Measurements from ENCODE around the gene CYP1A1. TPM values are rescaled to one million over a fixed set of nuclear protein-coding genes. Genes with fewer than 3 reads are reported as not detected.

CYP1A1 gene
- total and polyA plus RNA-seq, 2 donors (not counting 1 experiment from before 2014, with no cell fraction given), result under 0.01 TPM; not detected in 1

DNA sequence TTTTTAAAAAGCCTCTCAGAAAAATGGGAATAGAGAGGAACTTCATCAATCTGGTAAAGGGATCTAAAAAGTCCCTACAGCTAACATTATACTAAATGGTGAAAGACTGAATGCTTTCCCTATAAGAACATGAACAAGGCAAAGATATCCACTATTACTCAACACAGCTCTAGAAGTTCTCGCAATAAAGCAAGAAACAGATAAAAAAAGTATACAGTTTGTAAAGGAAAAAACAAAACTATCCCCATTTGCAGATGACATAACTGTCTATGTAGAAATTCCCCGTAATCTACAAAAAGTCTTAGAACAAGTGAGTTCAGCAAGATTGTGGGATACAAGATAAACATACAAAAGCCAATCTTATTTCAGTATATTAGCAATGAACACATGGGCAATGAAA is 44.9 kb downstream of the CYP1A1 start:
- peak in 1 of 2 donors; percentile 2 for DNase-seq (ENCODE audit: low read depth in 2 of 2)
- Histone ChIP-seq H3K4me2 (ENCODE audit: extremely low read depth, insufficient read depth, low read length) (no peak overlapping the region), H3K4me1 (ENCODE audit: control insufficient read depth, extremely low read depth, insufficient read depth, low read length) (no peaks in the 10 kb centered on the region), H3K27me3 (ENCODE audit: control insufficient read depth, insufficient read depth, low read length) (no peaks in the 10 kb centered on the region), H3K79me2 (ENCODE audit: control insufficient read depth, insufficient read depth, low read length) (peaks cover 2% of the 10 kb centered on the region), H2AFZ (ENCODE audit: low read length) (no peak overlapping the region), H3K9me3 (ENCODE audit: control insufficient read depth, insufficient read depth, low read depth, low read length) (no peaks in the 10 kb centered on the region), H3K9ac (ENCODE audit: insufficient read depth, low read length) (no peak overlapping the region), H3K27ac (ENCODE audit: insufficient read depth, low read length) (no peak overlapping the region), H3K36me3 (ENCODE audit: control insufficient read depth, insufficient read depth, low read length) (peaks cover 2% of the 10 kb centered on the region), H4K20me1 (ENCODE audit: control insufficient read depth, extremely low read depth, insufficient read depth, low read length) (peaks cover 2% of the 10 kb centered on the region), H3K4me3 (replicated peaks in 1 of 4; ENCODE audit: control extremely low read depth in 1 of 4, insufficient read depth in 1 of 4, low read depth in 3 of 4, low read length in 4 of 4) (no peak overlapping the region)
- TF ChIP-seq, protein P1, sequence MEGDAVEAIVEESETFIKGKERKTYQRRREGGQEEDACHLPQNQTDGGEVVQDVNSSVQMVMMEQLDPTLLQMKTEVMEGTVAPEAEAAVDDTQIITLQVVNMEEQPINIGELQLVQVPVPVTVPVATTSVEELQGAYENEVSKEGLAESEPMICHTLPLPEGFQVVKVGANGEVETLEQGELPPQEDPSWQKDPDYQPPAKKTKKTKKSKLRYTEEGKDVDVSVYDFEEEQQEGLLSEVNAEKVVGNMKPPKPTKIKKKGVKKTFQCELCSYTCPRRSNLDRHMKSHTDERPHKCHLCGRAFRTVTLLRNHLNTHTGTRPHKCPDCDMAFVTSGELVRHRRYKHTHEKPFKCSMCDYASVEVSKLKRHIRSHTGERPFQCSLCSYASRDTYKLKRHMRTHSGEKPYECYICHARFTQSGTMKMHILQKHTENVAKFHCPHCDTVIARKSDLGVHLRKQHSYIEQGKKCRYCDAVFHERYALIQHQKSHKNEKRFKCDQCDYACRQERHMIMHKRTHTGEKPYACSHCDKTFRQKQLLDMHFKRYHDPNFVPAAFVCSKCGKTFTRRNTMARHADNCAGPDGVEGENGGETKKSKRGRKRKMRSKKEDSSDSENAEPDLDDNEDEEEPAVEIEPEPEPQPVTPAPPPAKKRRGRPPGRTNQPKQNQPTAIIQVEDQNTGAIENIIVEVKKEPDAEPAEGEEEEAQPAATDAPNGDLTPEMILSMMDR (conservative IDR thresholded peaks at IDR 0.05 in 1 of 2, IDR thresholded peaks at IDR 0.05 in 1 of 2; ENCODE audit: low read depth in 1 of 2, low read length in 2 of 2), result no peak
- no peak for TF ChIP-seq EZH2 (IDR thresholded peaks at IDR 0.05; ENCODE audit: low read length, missing control alignments)

DNA sequence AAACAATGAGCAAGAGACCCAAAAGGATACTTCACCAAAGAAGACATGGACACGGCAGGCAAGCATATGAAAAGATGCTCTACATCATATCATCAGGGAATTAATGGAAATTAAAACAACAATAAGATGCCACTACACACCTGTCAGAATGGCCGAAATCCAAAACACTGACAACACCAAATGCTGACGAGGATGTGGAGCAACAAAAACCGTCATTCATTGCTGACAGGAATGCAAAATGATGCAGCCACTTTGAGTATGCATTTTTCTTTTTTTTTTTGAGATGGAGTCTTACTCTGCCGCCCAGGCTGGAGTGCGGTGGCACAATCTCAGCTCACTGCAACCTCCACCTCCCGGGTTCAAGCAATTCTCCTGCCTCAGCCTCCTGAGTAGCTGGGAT is 48.5 kb downstream of the CYP1A1 start:
- Histone ChIP-seq H3K79me2 (ENCODE audit: control insufficient read depth, insufficient read depth, low read length) (no peaks in the 10 kb centered on the region), H3K4me3 (replicated peaks in 1 of 4; ENCODE audit: control extremely low read depth in 1 of 4, insufficient read depth in 1 of 4, low read depth in 3 of 4, low read length in 4 of 4) (no peak overlapping the region), H3K4me2 (ENCODE audit: extremely low read depth, insufficient read depth, low read length) (no peak overlapping the region)

DNA sequence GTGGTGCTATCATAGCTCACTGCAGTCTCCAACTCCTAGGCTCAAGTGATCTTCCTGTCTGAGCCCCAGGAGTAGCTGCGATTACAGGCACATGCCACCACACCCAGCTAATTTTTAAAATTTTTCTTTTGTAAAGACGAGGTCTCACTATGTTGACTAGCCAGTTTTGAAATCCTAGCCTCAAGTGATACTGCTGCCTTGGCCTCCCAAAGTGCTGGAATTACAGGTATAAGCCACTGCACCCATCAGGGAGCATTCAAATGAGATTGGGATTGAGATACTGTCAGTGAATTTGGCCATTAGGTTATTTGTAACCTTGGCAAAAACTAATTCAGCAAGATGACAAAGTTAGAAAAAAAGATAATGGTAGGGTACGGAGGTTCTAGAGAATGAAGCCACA is 51.2 kb downstream of the CYP1A1 start:
- TF ChIP-seq, protein P1 (conservative IDR thresholded peaks at IDR 0.05 in 1 of 2, IDR thresholded peaks at IDR 0.05 in 1 of 2; ENCODE audit: low read depth in 1 of 2, low read length in 2 of 2), result no peak
- TF ChIP-seq EZH2 (IDR thresholded peaks at IDR 0.05; ENCODE audit: low read length, missing control alignments), result no peak
- Histone ChIP-seq H3K9ac (ENCODE audit: insufficient read depth, low read length) (no peak overlapping the region), H3K27me3 (ENCODE audit: control insufficient read depth, insufficient read depth, low read length) (no peaks in the 10 kb centered on the region), H2AFZ (ENCODE audit: low read length) (no peak overlapping the region), H3K4me3 (replicated peaks in 1 of 4; ENCODE audit: control extremely low read depth in 1 of 4, insufficient read depth in 1 of 4, low read depth in 3 of 4, low read length in 4 of 4) (no peak overlapping the region), H3K79me2 (ENCODE audit: control insufficient read depth, insufficient read depth, low read length) (no peaks in the 10 kb centered on the region), H4K20me1 (ENCODE audit: control insufficient read depth, extremely low read depth, insufficient read depth, low read length) (no peaks in the 10 kb centered on the region), H3K4me1 (ENCODE audit: control insufficient read depth, extremely low read depth, insufficient read depth, low read length) (no peaks in the 10 kb centered on the region), H3K27ac (ENCODE audit: insufficient read depth, low read length) (no peak overlapping the region), H3K36me3 (ENCODE audit: control insufficient read depth, insufficient read depth, low read length) (peaks cover 5% of the 10 kb centered on the region), H3K4me2 (ENCODE audit: extremely low read depth, insufficient read depth, low read length) (no peak overlapping the region), H3K9me3 (ENCODE audit: control insufficient read depth, insufficient read depth, low read depth, low read length) (no peaks in the 10 kb centered on the region)
- no peak for DNase-seq (ENCODE audit: low read depth in 2 of 2)

More for the DNA sequence above, 48.5 kb downstream of the CYP1A1 start:
- no peaks in the 10 kb centered on the region for H3K4me1 ChIP-seq (ENCODE audit: control insufficient read depth, extremely low read depth, insufficient read depth, low read length)
- no peaks in the 10 kb centered on the region for H3K27me3 ChIP-seq (ENCODE audit: control insufficient read depth, insufficient read depth, low read length)
- H3K27ac ChIP-seq (ENCODE audit: insufficient read depth, low read length), result no peak overlapping the region
- peaks cover 2% of the 10 kb centered on the region for H4K20me1 ChIP-seq (ENCODE audit: control insufficient read depth, extremely low read depth, insufficient read depth, low read length)
- no peaks in the 10 kb centered on the region for H3K9me3 ChIP-seq (ENCODE audit: control insufficient read depth, insufficient read depth, low read depth, low read length)
- DNase-seq (ENCODE audit: low read depth in 2 of 2), result no peak
- H3K36me3 ChIP-seq (ENCODE audit: control insufficient read depth, insufficient read depth, low read length), result peaks cover 4% of the 10 kb centered on the region
- H3K9ac ChIP-seq (ENCODE audit: insufficient read depth, low read length), result no peak overlapping the region
- TF ChIP-seq, protein P1 (conservative IDR thresholded peaks at IDR 0.05 in 1 of 2, IDR thresholded peaks at IDR 0.05 in 1 of 2; ENCODE audit: low read depth in 1 of 2, low read length in 2 of 2), result no peak
- no peak for TF ChIP-seq EZH2 (IDR thresholded peaks at IDR 0.05; ENCODE audit: low read length, missing control alignments)
- H2AFZ ChIP-seq (ENCODE audit: low read length), result no peak overlapping the region

Measured in fibroblast of lung (primary cell).